SJSA1 (cell line): Measurements from ENCODE around the gene MED17. TPM values are rescaled to one million over a fixed set of nuclear protein-coding genes. Genes with fewer than 3 reads are reported as not detected.

ENCODE experiments used
- DNase-seq, 2 experiments: peaks; one replicate each; pipeline ENCODE4 v3.0.0-alpha.2; 2015 to 2020; ENCODE audit warnings: low spot score in 2 of 2, low read depth in 1 of 2
- H3K27ac ChIP-seq: fragments of 250-450 bp; sonication (Bioruptor Pico); 2 replicates; pipeline ENCODE4 v1.5.1; 2020; ENCODE audit warnings: mild to moderate bottlenecking, moderate library complexity
- H3K27me3 ChIP-seq: fragments of 250-450 bp; sonication (Bioruptor Pico); replicated peaks from 2 replicates; pipeline ENCODE4 v1.5.1; 2020; ENCODE audit warnings: mild to moderate bottlenecking, moderate library complexity
- H3K36me3 ChIP-seq: fragments of 250-450 bp; sonication (Bioruptor Pico); 2 replicates; pipeline ENCODE4 v1.5.1; 2020; ENCODE audit warnings: mild to moderate bottlenecking
- H3K4me1 ChIP-seq: fragments of 250-450 bp; sonication (Bioruptor Pico); replicated peaks from 2 replicates; pipeline ENCODE4 v1.6.1; 2021; ENCODE audit warnings: mild to moderate bottlenecking
- H3K4me3 ChIP-seq: fragments of 250-450 bp; sonication (Bioruptor Pico); 2 replicates; pipeline ENCODE4 v1.5.1; 2020; ENCODE audit warnings: mild to moderate bottlenecking
- H3K9me3 ChIP-seq: fragments of 250-450 bp; sonication (Bioruptor Pico); replicated peaks from 2 replicates; pipeline ENCODE4 v1.5.1; 2020; ENCODE audit warnings: mild to moderate bottlenecking
- total RNA-seq: library from RNA; depleted of rRNA; stranded (reverse); fragments of >200 nt; shearing (Covaris generic); gene quantifications from 2 replicates; pipeline ENCODE4 v1.2.3, GENCODE V29; 2014; rRNA removed

Gene MED17
- total RNA-seq: 14.3 and 18.2 TPM in 2 replicates

GRCh38 chr11:93784145-93784934 lies at the start of gene MED17:
MED17 (plus strand) TSS chr11:93784282; CDS start chr11:93784514, 232 bp downstream.
- DNase-seq: peak; percentile 84 to 88
- Histone ChIP-seq H3K4me1 (no peaks in the 10 kb centered on the region), H3K27me3 (no peaks in the 10 kb centered on the region), H3K27ac (peak within 1 kb of the TSS; percentile 77), H3K36me3 (peaks cover 14% of the 10 kb centered on the region), H3K4me3 (peak within 1 kb of the TSS; percentile 67), H3K9me3 (no peaks in the 10 kb centered on the region)

DNA sequence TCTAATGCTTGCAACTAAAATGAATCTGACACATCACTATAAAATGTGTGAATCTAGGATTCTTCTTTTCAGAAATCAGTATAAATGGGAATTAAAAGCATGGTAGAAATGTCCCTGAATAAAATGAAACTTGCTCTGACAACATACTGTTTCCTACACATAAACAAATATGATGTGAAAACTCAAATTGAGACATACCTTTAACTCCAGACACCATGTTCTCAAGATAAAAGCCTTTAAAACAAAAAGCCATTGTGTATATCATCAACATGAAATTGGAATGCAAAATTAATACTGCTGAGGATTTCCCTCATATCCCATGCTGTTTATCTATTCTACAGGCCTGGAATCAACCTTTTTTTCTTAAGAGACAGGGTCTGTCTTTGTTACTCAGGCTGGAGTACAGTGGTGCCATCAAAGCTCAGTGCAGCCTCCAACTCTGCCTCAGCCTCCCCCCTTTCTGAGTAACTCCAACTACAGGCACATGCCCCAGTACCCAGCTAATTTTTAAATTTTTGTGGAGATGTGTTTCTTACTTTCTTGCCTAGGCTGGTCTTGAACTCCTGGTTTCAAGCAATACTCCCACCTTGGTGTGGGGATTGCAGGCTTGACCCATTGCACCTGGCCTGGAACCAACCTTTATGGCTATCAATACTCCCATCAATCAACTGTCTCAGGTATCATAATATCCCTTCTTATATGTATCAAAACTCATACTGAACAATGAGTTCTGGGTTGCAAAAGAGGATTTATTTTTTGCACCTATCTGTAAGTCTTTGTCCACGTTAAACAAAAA lies 49.5 kb upstream of the MED17 start:
- no peak for DNase-seq
- Histone ChIP-seq H3K27me3 (no peaks in the 10 kb centered on the region), H3K4me3 (no peak overlapping the region), H3K27ac (no peak overlapping the region), H3K36me3 (peaks cover 100% of the 10 kb centered on the region), H3K4me1 (peaks cover 16% of the 10 kb centered on the region; the same call in 1 of the 2 replicates), H3K9me3 (no peaks in the 10 kb centered on the region)

GRCh38 chr11:93735627-93736026 lies 48.5 kb upstream of the MED17 start:
- Histone ChIP-seq H3K27ac (no peak overlapping the region), H3K4me3 (no peak overlapping the region), H3K4me1 (peaks cover 16% of the 10 kb centered on the region; the same call in 1 of the 2 replicates), H3K27me3 (no peaks in the 10 kb centered on the region), H3K9me3 (no peaks in the 10 kb centered on the region), H3K36me3 (peaks cover 95% of the 10 kb centered on the region)
- no peak for DNase-seq

- Histone ChIP-seq H3K4me1 (peaks cover 16% of the 10 kb centered on the region; the same call in 1 of the 2 replicates), H3K4me3 (no peak overlapping the region), H3K36me3 (peaks cover 95% of the 10 kb centered on the region), H3K9me3 (no peaks in the 10 kb centered on the region), H3K27me3 (no peaks in the 10 kb centered on the region), H3K27ac (no peak overlapping the region)
- no peak for DNase-seq
Observed at GRCh38 chr11:93736129-93736528, 48.0 kb upstream of the MED17 start.

DNA sequence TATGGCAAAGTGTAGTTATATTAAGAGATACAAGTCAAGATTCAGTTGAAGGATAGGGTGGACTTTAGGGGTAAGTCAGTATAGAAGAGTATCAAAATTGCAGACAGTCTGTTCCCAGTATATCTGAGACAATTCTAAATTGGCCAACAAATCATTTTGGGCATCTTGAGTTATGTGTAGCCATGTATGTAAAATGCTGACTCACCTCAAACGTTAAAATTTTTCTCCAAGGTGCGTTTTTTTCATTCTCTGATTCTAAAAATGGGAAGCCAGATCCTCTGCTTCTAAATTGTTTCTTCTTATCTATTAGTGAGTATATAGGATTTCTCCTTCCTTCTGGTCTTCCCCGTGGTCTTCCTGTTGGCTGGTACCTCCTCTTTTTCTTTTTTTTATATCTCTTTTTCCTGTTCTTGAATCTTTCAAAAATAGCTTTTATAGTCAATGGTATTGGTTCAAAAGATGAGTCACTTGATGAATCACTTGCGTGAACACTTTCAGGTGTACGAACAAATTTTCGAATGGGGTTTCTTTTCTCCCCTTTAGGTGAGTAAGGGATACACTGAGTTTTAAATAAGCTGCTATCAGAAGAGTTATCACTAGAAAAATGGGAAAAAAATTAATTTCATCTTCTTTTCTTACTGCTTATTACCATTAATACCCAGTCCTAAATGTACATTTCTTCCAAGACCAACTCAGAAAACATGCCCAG lies 46.0 kb upstream of the MED17 start:
- Histone ChIP-seq H3K36me3 (peaks cover 77% of the 10 kb centered on the region), H3K9me3 (no peaks in the 10 kb centered on the region), H3K4me3 (no peak overlapping the region), H3K27me3 (no peaks in the 10 kb centered on the region), H3K27ac (peak overlapping the region; percentile 8; the same call in 1 of the 2 replicates), H3K4me1 (peaks cover 16% of the 10 kb centered on the region; the same call in 1 of the 2 replicates)
- DNase-seq: no peak

DNA sequence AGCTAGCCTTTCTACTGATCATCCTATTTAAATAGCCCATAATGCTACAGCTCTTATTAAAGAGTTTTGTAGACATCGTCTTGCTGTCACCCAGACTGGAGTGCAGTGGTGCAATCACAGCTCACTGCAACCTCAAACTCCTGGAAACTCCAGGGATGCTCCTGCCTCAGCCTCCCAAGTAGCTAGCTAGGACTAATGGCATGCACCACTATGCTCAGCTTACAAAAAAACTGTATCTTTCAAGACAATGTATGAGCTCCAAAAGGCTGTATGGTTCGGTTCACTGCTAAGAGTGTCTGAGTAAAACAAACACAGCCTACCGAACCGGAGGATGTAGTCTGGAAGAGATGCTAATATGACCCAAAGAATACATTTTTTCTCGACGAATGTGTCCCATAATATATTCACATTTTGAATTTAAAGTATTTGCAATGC lies 45.4 kb upstream of the MED17 start:
- H3K9me3 ChIP-seq: no peaks in the 10 kb centered on the region
- peaks cover 16% of the 10 kb centered on the region; the same call in 1 of the 2 replicates for H3K4me1 ChIP-seq
- H3K36me3 ChIP-seq: peaks cover 71% of the 10 kb centered on the region
- H3K27me3 ChIP-seq: no peaks in the 10 kb centered on the region
- H3K27ac ChIP-seq: no peak overlapping the region
- H3K4me3 ChIP-seq: peak overlapping the region; percentile 73
- no peak for DNase-seq

DNA sequence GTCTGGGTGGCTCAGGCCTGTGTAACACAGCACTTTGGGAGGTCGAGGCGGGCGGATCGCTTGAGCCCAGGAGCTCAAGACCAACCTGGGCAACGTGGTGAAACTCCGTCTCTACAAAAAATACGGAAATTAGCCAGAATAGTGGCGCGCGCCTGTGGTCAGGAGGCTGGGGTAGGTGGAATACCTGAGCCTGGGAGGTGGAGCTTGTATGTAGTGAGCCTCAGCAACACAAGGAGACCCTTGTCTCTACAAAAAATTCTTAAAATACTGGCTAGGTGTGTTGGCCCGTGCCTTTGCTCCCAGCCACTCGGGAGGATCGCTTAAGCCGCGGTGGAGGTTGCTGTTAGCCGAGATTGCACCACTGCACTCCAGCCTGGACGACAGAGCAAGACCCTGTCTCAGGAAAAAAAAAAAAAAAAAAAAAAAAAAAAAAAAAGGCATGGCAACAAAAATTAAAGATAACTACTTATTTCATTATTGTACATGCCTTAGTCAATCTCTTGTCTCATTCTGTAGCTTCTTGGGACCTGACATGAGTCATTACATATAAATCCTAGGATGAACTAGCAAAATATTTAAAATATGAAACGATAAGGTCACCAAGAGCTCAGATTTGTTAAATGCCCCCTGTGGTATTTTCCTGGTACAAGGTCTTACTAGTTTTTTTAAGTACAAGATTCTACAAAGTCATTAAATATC lies 43.9 kb upstream of the MED17 start:
- peaks cover 55% of the 10 kb centered on the region for H3K36me3 ChIP-seq
- DNase-seq: peak in 1 of 2 experiments; percentile 11
- peak overlapping the region; percentile 73 for H3K4me3 ChIP-seq
- H3K27me3 ChIP-seq: no peaks in the 10 kb centered on the region
- H3K4me1 ChIP-seq: peaks cover 16% of the 10 kb centered on the region; the same call in 1 of the 2 replicates
- H3K27ac ChIP-seq: peak overlapping the region; percentile 89
- H3K9me3 ChIP-seq: no peaks in the 10 kb centered on the region

DNA sequence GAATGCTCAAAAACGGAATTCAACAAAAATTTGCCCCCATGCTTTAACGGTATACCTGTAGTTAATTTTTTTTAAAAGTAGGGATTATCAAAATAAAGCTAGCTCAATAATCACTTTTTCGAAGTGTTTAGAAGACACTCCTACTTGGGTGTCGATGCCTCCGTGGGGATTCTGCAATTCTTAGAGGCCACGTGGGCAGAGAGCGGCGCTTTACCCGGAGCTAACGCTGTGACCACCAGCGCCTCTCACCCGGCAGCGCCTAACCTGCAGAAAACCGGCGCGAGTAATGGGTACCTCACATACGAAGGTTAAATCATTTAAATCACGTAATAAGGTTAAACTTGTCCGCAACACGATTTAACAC lies 43.4 kb upstream of the MED17 start:
- Histone ChIP-seq H3K27ac (peak overlapping the region; percentile 89), H3K4me3 (peak overlapping the region; percentile 73), H3K27me3 (no peaks in the 10 kb centered on the region), H3K36me3 (peaks cover 50% of the 10 kb centered on the region), H3K9me3 (no peaks in the 10 kb centered on the region), H3K4me1 (peaks cover 16% of the 10 kb centered on the region; the same call in 1 of the 2 replicates)
- peak; percentile 46 to 47 for DNase-seq

DNA sequence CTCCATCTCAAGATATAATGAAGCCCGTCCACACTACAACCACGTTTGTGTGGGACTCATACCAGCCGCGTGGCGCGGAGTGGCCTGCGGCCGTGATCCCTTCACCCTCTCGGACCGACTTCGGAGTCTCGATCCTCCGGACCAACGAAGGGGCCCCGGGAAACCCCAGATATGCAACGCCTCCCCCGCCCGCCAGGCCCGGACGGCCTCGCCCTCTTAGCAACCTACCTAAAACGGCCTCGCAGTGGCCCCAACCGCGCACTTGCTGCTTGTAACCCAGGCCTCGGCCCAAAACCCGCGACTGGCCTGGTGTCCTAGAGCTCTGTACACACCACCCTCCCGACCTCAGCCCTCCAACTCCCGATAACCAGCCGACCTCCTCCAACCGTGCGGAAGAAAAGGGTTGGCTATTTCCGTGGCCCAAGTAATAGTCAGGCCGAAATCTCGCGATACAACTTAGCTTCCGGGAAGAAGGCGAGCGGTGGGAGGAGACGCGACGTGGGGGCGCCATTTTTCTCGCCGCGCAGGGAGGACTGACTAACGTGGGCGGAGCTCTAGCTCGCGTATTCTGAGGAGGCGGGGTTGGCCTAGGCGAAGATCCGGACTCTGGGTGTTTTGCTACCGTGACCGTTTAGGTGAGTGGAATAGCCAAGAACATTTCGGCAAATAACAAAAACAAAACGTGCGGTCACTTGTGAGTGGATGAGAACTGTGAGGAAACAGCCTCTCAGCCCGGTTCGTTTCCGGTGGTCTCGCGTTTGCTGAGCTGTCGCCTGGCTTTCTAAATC lies 42.8 kb upstream of the MED17 start, which contains the start of the genes C11orf54 and TAF1D:
TSS of gene C11orf54 (plus strand) at position 579 of the 788 bp plus-strand sequence. CDS start 5,722 bp downstream, outside the sequence.
TSS of gene TAF1D (minus strand) at position 402 of the 788 bp plus-strand sequence. CDS start 2,191 bp downstream, outside the sequence.
- Histone ChIP-seq H3K27ac (peak within 1 kb of the TSS; percentile 89), H3K9me3 (no peaks in the 10 kb centered on the region), H3K27me3 (no peaks in the 10 kb centered on the region), H3K4me3 (peak within 1 kb of the TSS; percentile 73), H3K36me3 (peaks cover 44% of the 10 kb centered on the region), H3K4me1 (peaks cover 16% of the 10 kb centered on the region; the same call in 1 of the 2 replicates)
- peak; percentile 91 to 92 for DNase-seq

DNA sequence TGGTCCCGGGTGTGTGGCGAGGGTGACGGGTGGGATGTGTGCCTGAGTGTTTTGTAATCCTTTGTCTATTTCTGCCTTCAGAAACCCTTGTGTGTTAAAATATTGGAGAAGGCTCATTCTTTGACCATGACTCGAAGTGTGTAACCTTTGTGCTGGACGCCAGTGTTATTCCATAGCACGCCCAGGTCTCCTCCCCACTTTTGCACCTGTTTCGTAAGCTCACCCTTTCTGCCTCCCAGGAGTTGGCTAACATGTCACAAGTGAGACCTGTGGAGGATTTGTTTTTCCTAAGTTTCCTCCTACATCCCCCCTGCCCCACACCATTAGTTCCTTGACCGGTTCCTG lies 42.2 kb upstream of the MED17 start:
- peak overlapping the region; percentile 73 for H3K4me3 ChIP-seq
- H3K27me3 ChIP-seq: no peaks in the 10 kb centered on the region
- H3K9me3 ChIP-seq: no peaks in the 10 kb centered on the region
- peaks cover 16% of the 10 kb centered on the region; the same call in 1 of the 2 replicates for H3K4me1 ChIP-seq
- DNase-seq: no peak
- peak overlapping the region; percentile 89 for H3K27ac ChIP-seq
- peaks cover 39% of the 10 kb centered on the region for H3K36me3 ChIP-seq

- H3K4me3 ChIP-seq: no peak overlapping the region
- H3K27ac ChIP-seq: no peak overlapping the region
- H3K9me3 ChIP-seq: no peaks in the 10 kb centered on the region
- peaks cover 14% of the 10 kb centered on the region for H3K4me1 ChIP-seq
- no peaks in the 10 kb centered on the region for H3K27me3 ChIP-seq
- no peak for DNase-seq
- H3K36me3 ChIP-seq: peaks cover 24% of the 10 kb centered on the region
Observed at GRCh38 chr11:93743291-93743690, 40.8 kb upstream of the MED17 start.

GRCh38 chr11:93744669-93745004 lies 39.4 kb upstream of the MED17 start:
- H3K4me3 ChIP-seq: no peak overlapping the region
- no peak for DNase-seq
- H3K36me3 ChIP-seq: peaks cover 11% of the 10 kb centered on the region
- peaks cover 8% of the 10 kb centered on the region for H3K4me1 ChIP-seq
- H3K9me3 ChIP-seq: no peaks in the 10 kb centered on the region
- no peak overlapping the region for H3K27ac ChIP-seq
- no peaks in the 10 kb centered on the region for H3K27me3 ChIP-seq
